ENCODE measurements around the gene RGPD4. TPM values are rescaled to one million over a fixed set of nuclear protein-coding genes. Genes with fewer than 3 reads are reported as not detected.

The RGPD4 gene
- total and polyA plus RNA-seq, 2 of the 8 experiments (the other 6 are each of a cell fraction or from before 2014, with no cell fraction given), result not detected

GRCh38 chr2:107804608-107805498 is 21.8 kb upstream of the RGPD4 start:
- Histone ChIP-seq H3K9me3 (ENCODE audit: insufficient read depth in 2 of 2, low read depth in 1 of 2, low read length in 1 of 2) (peaks cover 0 to 5% of the 10 kb centered on the region in 2 experiments; a peak in 2 of 4 replicates), H3K14ac (ENCODE audit: insufficient read length) (no peak overlapping the region), H4K5ac (ENCODE audit: insufficient read length, low read depth, low read length) (no peak overlapping the region), H2AFZ (ENCODE audit: low read length) (no peak overlapping the region), H3K36me3 (ENCODE audit: control insufficient read depth in 2 of 4, insufficient read depth in 4 of 4, low read length in 3 of 4) (no peaks in the 10 kb centered on the region), H4K91ac (replicated peaks; ENCODE audit: insufficient read length, low read length) (no peak overlapping the region), H2AK5ac (ENCODE audit: low read depth, low read length) (no peak overlapping the region), H4K8ac (ENCODE audit: extremely low read depth, insufficient read depth, low read length) (no peak overlapping the region), H3K4me2 (ENCODE audit: insufficient read depth in 1 of 2, low read depth in 2 of 2, low read length in 2 of 2) (no peak overlapping the region), H3K79me2 (ENCODE audit: control insufficient read depth in 1 of 2, insufficient read depth in 2 of 2, low read length in 2 of 2) (no peaks in the 10 kb centered on the region), H3K79me1 (ENCODE audit: low read depth, low read length) (no peaks in the 10 kb centered on the region), H2BK15ac (ENCODE audit: low read length) (no peak overlapping the region), H3K4me3 (ENCODE audit: extremely low read depth in 1 of 4, insufficient read depth in 2 of 4, low read depth in 3 of 4, low read length in 4 of 4) (no peak overlapping the region), H2BK20ac (ENCODE audit: low read length) (no peak overlapping the region), H2BK5ac (ENCODE audit: low read depth, low read length) (no peak overlapping the region), H3K4me1 (replicated peaks in 1 of 4; ENCODE audit: control insufficient read depth in 3 of 4, insufficient read depth in 4 of 4, low read length in 3 of 4) (peaks cover 0 to 3% (median 0%) of the 10 kb centered on the region in 4 experiments; a peak in 1 of 7 replicates), H3K4ac (replicated peaks; ENCODE audit: insufficient read length, low read depth, low read length) (no peak overlapping the region), H3K23me2 (ENCODE audit: low read depth, low read length) (no peaks in the 10 kb centered on the region; the same call in 1 of the 2 replicates), H3K18ac (ENCODE audit: extremely low read depth, low read length) (no peak overlapping the region), H3K27ac (ENCODE audit: low read depth, low read length) (no peak overlapping the region), H2BK120ac (replicated peaks; ENCODE audit: low read depth, low read length) (no peak overlapping the region), H3K56ac (replicated peaks; ENCODE audit: insufficient read length, low read depth, low read length) (no peak overlapping the region), H3K9ac (replicated peaks in 1 of 4; ENCODE audit: extremely low read depth in 1 of 4, low read depth in 3 of 4, low read length in 3 of 4) (no peak overlapping the region), H3K27me3 (replicated peaks in 1 of 4; ENCODE audit: control insufficient read depth in 3 of 4, extremely low read depth in 1 of 4, insufficient read depth in 3 of 4, low read length in 3 of 4) (no peaks in the 10 kb centered on the region), H4K20me1 (replicated peaks in 1 of 2; ENCODE audit: control insufficient read depth in 1 of 2, insufficient read depth in 2 of 2, low read length in 2 of 2) (no peaks in the 10 kb centered on the region), H2BK12ac (ENCODE audit: low read depth, low read length) (no peak overlapping the region), H3K23ac (ENCODE audit: insufficient read length) (no peak overlapping the region)
- no peak for FAIRE-seq
- DNase-seq (ENCODE audit: low read depth in 1 of 2, low spot score in 2 of 2), result no peak
- POLR2A ChIA-PET (ENCODE audit: partially characterized antibody), result no interaction called here
- CTCF ChIA-PET (ENCODE audit: partially characterized antibody), result no interaction called here
- WGBS, 2 experiments (ENCODE audit: extremely low coverage in 1 of 2, insufficient coverage in 1 of 2, insufficient read length in 1 of 2, insufficient replicate concordance in 2 of 2, low coverage in 1 of 2, low lambda C conversion rate in 2 of 2, missing lambda C conversion rate in 1 of 2), result 88% methylated on average over 6 of the region's 6 CpGs; no CpG with 5 or more reads in 1 of the 2 experiments
- TF ChIP-seq SRF (IDR thresholded peaks at IDR 0.05; ENCODE audit: low read depth, low read length) (no peak), ASH2L (IDR thresholded peaks at IDR 0.05; ENCODE audit: low read length) (no peak), CHD2 (IDR thresholded peaks at IDR 0.05; ENCODE audit: low read length) (no peak), SP1 (IDR thresholded peaks at IDR 0.05; ENCODE audit: low read depth, low read length) (no peak), HDAC6 (IDR thresholded peaks at IDR 0.05; ENCODE audit: low read depth, low read length) (no peak)
